Lung (tissue), 12 donors: ENCODE measurements around the gene KCTD8. TPM values are rescaled to one million over a fixed set of nuclear protein-coding genes. Genes with fewer than 3 reads are reported as not detected.

Source experiments
- ATAC-seq: fragments of 200-7000 bp; cut with Tn5 transposase; one replicate; pipeline ENCODE4 v1.9.1; 2020; ENCODE audit warnings: moderate number of reproducible peaks; ENCODE audit not compliant: insufficient read depth, low FRiP score
- DNase-seq, 3 donors: peaks; one replicate each; pipeline ENCODE4 v3.0.0-alpha.2; 2013 to 2017
- H3K27ac ChIP-seq, 2 donors: one replicate each; pipeline ENCODE4 v1.5.1; 2013; ENCODE audit warnings: mild to moderate bottlenecking in 2 of 2, moderate library complexity in 2 of 2, control low read depth in 1 of 2, inconsistent platforms in 1 of 2, low read depth in 1 of 2, low read length in 1 of 2
- H3K27me3 ChIP-seq, 3 donors: one replicate each; pipeline ENCODE4 v1.5.1; 2013; ENCODE audit warnings: low read length in 2 of 3; ENCODE audit not compliant: control insufficient read depth in 3 of 3, insufficient read depth in 3 of 3
- H3K36me3 ChIP-seq, 4 donors: one replicate each; pipeline ENCODE4 v1.5.1; 2013; ENCODE audit warnings: low read length in 4 of 4, mild to moderate bottlenecking in 1 of 4, moderate library complexity in 1 of 4; ENCODE audit not compliant: control insufficient read depth in 4 of 4, insufficient read depth in 4 of 4
- H3K4me1 ChIP-seq, 5 donors: one replicate each; pipeline ENCODE4 v1.5.1; 2013; ENCODE audit warnings: low read length in 5 of 5, mild to moderate bottlenecking in 2 of 5, moderate library complexity in 1 of 5; ENCODE audit not compliant: control insufficient read depth in 5 of 5, insufficient read depth in 5 of 5
- H3K4me3 ChIP-seq: one replicate; pipeline ENCODE4 v1.5.1; 2013; ENCODE audit warnings: mild to moderate bottlenecking, control low read depth, moderate library complexity
- H3K9ac ChIP-seq, 2 donors: one replicate each; pipeline ENCODE4 v1.5.1; 2013; ENCODE audit warnings: low read length in 2 of 2, control low read depth in 1 of 2; ENCODE audit not compliant: insufficient read depth in 1 of 2
- H3K9me3 ChIP-seq, 4 donors: one replicate each; pipeline ENCODE4 v1.5.1; 2013; ENCODE audit warnings: low read length in 3 of 4, mild to moderate bottlenecking in 1 of 4, moderate library complexity in 1 of 4; ENCODE audit not compliant: control insufficient read depth in 4 of 4, insufficient read depth in 3 of 4
- CTCF ChIP-seq: IDR thresholded peaks from 2 replicates; pipeline ENCODE4 v1.5.1; 2012; ENCODE audit warnings: mild to moderate bottlenecking; ENCODE audit errors: control extremely low read depth, extremely low read depth
- WGBS, 2 donors: extraction: QIAGEN DNeasy Blood & Tissue Kit; methylation state at CpG; one replicate each; pipeline ENCODE4 v1.1.7; 2013; 5-methylcytosine and 5-hydroxymethylcytosine counted together
- polyA plus RNA-seq, 2 donors: library from polyadenylated mRNA; stranded (reverse); fragments of 200-250 nt; gene quantifications; one replicate each; pipeline ENCODE4 v1.2.1, GENCODE V29; 2013
- total RNA-seq, 2 donors: library from RNA; depleted of rRNA in 1 of 2; stranded (reverse); fragments of >200 nt in 1 of 2; gene quantifications; one replicate each; pipeline ENCODE4 v1.2.1, GENCODE V29; 2014 to 2021
- donor health status: control.
- donor health status: control.
- donor health status: Bipolar disorder and iron deficiency.
- donor health status: healthy.
- donor health status: DM: yes; HTN: yes; CAD: no.

Gene KCTD8
- total and polyA plus RNA-seq, 4 donors = 0.02 to 0.17 (median 0.10) TPM

GRCh38 chr4:44210750-44211149 lies 237.9 kb downstream of the KCTD8 start:
- H3K9ac ChIP-seq = no peak overlapping the region
- H3K4me1 ChIP-seq = no peaks in the 10 kb centered on the region
- no peak for ATAC-seq
- H3K9me3 ChIP-seq = no peaks in the 10 kb centered on the region
- no peak overlapping the region for H3K27ac ChIP-seq
- TF ChIP-seq CTCF = no peak
- no peak for DNase-seq
- H3K4me3 ChIP-seq = no peak overlapping the region
- no peaks in the 10 kb centered on the region for H3K27me3 ChIP-seq
- no peaks in the 10 kb centered on the region for H3K36me3 ChIP-seq

GRCh38 chr4:44196796-44197195 lies 251.8 kb downstream of the KCTD8 start:
- H3K27ac ChIP-seq = no peak overlapping the region
- no peaks in the 10 kb centered on the region for H3K36me3 ChIP-seq
- H3K9ac ChIP-seq = no peak overlapping the region
- no peak for ATAC-seq
- TF ChIP-seq CTCF = no peak
- H3K9me3 ChIP-seq = peaks cover 0 to 5% (median 3%) of the 10 kb centered on the region in 4 donors
- no peak overlapping the region for H3K4me3 ChIP-seq
- H3K27me3 ChIP-seq = no peaks in the 10 kb centered on the region
- 92 to 100% methylated on average over 1 of the region's 1 CpG for WGBS, 2 donors
- no peak for DNase-seq
- H3K4me1 ChIP-seq = no peaks in the 10 kb centered on the region

GRCh38 chr4:44194365-44194764 lies 254.2 kb downstream of the KCTD8 start:
- H3K9ac ChIP-seq = no peak overlapping the region
- H3K36me3 ChIP-seq = no peaks in the 10 kb centered on the region
- H3K27ac ChIP-seq = no peak overlapping the region
- no peaks in the 10 kb centered on the region for H3K27me3 ChIP-seq
- DNase-seq = no peak
- no peaks in the 10 kb centered on the region for H3K4me1 ChIP-seq
- ATAC-seq = no peak
- WGBS, 2 donors = 71 to 83% methylated on average over 1 of the region's 1 CpG
- H3K9me3 ChIP-seq = peaks cover 0 to 5% (median 3%) of the 10 kb centered on the region in 4 donors
- no peak overlapping the region for H3K4me3 ChIP-seq
- no peak for TF ChIP-seq CTCF

- H3K27me3 ChIP-seq = no peaks in the 10 kb centered on the region
- no peak for TF ChIP-seq CTCF
- no peaks in the 10 kb centered on the region for H3K9me3 ChIP-seq
- ATAC-seq (no peak), DNase-seq (no peak)
- WGBS, 2 donors = 86 to 93% methylated on average over 1 of the region's 1 CpG
- no peaks in the 10 kb centered on the region for H3K36me3 ChIP-seq
- H3K27ac ChIP-seq = no peak overlapping the region
- no peak overlapping the region for H3K9ac ChIP-seq
- H3K4me3 ChIP-seq = no peak overlapping the region
- no peaks in the 10 kb centered on the region for H3K4me1 ChIP-seq
Measured at GRCh38 chr4:44186850-44187246, 261.8 kb downstream of the KCTD8 start.
